GM18907 (cell line): ENCODE measurements around the gene RCHY1.
"Not testable (repeated sequence)": the region's sequence is repeated elsewhere in the genome, so short reads cannot be mapped to it uniquely, and the experiment has no call there.

Experiments used
- ATAC-seq: cut with Tn5 transposase; IDR thresholded peaks from one replicate; pipeline ENCODE4 v1.9.1; 2021; ENCODE audit warnings: mild to moderate bottlenecking, moderate library complexity; ENCODE audit not compliant: unreplicated experiment

The RCHY1 gene

DNA sequence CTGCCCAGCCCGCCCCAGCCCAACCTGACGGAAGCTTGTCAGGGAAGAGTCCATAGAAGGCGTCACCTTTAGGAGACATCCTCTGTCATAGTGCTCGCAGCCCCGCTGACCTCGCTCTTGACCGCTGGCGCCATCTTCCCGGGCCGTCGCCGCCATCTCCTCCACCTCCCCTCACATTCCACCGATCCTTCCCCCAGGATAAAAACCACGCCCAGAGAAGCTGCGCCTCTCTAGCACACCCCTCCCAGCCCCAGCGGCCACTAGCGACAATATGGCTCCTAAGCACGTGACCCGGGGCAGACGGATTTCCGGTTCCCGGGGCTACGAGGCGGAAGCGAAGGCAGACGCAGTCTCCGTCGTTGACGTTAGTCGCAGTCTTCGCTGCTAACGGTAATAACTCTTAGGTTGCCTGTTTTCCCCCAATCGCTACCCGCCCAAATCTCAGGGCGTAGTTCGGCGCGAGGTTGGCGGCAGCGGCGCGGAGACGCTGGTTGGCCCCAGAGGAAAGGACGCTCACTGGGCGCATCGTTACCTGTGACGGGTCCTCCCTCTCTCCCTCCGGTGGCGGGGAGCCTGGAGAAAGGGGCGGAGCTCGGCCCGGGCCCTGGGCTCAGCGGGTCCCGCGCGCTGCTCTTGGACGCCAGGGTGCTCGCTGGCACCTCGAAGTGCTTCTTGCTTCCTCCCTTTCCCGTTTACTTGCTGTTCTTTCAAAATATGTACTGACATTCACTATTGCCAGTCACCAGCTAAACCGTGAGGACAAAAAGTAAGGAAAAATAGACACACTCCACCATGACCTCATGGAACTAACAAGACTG, at the start of gene RCHY1, which contains the start of gene THAP6:
Gene RCHY1, minus strand, starts transcription at position 273 of the 818 bp plus-strand sequence. Its CDS starts 117 bp downstream, at position 156.
Gene THAP6, plus strand, starts transcription at position 343 of the 818 bp plus-strand sequence. CDS start 980 bp downstream, outside the sequence.
- ATAC-seq, result peak; percentile 96

DNA sequence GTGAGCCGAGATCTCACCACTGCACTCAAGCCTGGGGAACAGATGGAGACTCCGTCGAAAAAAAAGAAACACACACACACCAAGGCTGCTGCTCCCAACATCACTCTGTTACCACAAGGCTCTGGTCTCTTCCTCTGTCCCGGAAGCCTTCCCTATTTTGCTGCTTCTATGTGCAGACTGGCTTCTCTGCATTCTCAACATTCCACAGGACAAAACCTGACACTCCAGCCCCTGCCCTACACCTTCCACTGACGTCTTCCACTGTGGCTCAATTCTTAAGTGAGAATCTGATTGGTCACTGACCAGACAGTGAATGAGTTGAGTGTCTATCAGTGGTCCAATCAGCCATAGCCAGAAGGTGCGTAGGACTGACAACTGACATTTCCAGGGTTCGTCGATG, 47.6 kb upstream of the RCHY1 start:
- no peak for ATAC-seq

DNA sequence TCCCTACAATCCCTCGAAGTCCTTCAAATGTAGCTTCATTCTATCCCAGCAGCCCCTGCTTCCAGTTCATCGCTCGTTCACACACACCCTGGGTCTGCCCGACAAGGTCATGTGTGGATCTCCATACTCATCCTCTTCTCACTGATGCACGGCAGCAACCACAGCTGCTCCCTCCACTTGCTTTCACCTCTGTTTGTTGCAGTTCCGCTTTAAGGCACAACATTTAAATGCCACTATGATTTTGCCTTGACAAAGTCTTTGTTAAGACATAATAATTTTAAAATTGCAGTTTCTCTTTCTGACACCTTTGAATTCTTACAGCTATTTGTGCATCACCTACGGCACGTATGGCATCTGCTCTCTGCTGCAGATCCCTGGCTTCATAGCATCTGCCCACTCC, 43.5 kb upstream of the RCHY1 start:
- ATAC-seq, result no peak

DNA sequence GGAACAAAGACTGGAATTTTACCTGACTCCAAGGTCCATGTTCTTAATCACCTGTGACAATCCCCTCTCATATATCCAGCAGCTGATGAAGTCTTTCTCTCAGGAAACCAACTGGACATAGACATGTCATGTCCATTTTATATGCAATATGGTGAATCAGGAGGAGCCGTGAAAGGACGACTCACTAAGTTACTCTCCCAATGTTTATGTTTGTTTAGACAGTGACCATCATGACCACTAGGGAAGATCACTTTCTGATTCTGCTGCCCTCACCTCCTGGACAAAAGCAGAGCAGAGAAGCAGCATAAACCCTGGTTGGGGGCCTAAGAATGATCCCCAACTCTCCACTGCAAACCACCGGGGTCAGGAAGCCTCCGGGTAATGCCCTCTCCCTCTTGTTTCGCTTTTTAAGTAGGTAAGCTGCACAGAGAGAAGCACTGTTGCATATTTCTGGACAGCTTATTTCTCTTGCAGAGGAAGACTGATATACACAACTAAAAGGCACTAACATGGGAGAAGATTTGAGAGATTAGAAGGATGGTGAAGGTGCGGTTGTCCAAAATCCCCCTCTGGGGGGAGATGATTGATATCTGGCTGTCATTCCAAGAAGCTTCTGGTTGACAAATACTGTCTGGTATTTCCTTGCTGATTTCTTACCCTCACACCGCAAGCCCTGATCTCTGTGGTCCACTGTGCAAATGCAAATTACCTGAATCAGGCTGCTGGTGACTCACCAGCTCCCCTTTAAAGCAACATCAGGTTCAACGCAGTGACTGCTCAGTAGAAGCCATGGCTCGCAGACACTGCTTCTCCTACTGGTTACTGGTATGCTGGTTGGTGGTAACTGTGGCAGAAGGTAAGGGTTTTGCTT, 41.3 kb upstream of the RCHY1 start, which contains the start of gene ODAPH:
Gene ODAPH, plus strand, starts transcription at position 773 of the 871 bp plus-strand sequence. Its CDS starts 17 bp downstream, at position 790.
- peak; percentile 96 for ATAC-seq

DNA sequence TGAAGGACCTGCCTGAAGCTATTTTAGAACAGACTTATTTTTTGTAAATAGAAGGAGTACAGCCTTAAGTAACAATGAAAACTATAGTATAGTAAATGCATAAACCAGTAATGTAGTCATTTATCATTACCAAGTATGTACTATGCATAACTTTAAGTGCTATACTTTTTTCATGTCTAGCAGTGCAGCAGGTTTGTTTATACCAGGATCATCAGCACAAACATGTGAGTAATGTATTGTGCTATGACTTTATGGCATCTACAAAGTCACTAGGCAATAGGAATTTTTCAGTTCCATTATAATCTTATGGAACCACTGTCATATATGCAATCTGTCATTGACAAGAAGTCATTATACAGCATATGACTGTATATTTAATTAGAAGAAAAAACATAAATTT, 38.2 kb upstream of the RCHY1 start:
- ATAC-seq, result no peak

DNA sequence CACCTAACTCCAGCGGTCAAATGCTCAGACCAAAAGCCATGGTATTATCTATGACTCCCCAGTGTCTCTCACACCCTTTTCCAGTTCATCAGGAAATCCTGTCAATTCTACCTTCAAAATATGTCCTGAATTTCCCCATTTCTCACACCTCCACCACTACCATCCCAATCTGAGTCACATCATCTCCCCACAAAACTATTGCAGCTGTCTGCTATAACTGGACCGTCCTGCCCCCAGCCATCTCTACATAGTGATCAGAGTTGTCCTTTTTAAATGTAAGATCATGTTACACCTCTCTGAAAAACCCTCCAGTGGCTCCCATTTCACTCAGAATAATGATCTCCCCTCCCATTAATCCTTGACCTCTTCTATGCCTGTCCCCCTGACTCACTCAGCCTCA, 34.8 kb upstream of the RCHY1 start:
- no peak for ATAC-seq

DNA sequence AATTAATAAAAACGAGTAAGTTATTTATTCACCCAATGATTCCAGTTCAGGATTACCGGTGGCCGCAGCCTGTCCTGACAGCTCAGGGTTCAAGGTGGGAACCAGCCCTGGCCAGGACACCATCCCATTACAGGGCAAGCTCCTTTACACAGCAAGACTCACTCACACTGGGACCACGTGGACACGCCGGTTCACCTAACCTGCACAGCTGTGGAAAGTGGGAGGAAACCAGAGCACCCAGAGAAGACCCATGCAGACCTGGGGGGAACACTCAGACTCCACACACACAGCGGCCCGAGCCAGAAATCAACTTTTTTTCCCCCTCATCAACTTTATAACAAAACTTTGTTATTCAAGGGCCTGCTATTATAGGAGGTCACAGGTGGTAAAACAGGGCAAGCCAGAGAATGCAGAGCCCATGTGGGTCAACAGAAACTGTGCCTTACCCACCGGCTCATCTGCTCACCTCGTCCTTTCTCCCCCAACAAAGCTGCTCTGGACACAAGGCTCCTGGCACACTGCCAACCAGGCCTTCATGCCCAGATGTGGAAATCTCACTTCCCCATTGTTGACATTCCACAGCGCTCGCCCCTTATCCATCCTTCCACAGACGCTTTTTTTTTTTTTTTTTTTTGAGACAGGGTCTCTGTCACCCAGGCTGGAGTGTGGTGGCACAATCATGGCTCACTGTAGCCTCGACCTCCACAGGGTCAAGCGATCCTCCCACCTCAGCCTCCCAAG, 33.6 kb upstream of the RCHY1 start:
- ATAC-seq, result no peak

DNA sequence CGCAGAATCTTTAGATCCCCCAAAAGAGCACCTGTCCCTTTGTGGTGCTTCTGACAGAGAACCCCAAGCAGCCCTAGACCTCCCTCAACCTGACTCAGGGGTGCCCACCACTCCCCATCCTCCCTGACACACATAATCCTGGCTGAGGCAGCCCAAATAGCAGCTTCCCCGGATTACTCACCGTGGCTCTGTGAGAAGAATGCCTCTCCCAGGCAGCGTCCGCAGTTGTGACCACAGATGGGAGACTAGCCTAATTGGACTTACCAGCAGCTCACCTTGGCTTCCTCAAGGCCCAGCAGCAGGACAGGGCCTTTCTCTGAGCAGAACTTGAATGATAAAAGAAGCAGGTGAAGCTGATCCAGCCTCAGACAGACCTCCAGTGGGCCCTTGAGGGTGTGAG, 31.3 kb upstream of the RCHY1 start:
- ATAC-seq, result no peak

DNA sequence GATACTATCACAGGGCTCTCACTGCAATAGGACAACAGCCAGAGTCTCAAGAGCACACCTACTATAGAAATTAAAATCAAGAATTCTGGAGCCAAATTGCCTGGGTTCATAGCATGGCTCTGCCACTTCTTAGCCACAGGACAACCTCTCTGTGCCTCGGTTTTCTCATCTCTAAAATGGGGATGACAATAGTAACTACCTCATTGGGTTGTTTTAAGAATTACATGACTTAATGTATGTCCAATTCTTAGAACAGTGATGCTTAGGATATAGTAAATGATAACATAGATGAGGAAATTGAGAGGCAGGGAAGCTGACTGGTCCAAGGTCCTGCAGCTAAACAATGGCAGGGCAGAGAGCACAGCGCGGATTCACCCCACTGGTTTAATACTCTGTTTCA, 30.7 kb upstream of the RCHY1 start:
- no peak for ATAC-seq

DNA sequence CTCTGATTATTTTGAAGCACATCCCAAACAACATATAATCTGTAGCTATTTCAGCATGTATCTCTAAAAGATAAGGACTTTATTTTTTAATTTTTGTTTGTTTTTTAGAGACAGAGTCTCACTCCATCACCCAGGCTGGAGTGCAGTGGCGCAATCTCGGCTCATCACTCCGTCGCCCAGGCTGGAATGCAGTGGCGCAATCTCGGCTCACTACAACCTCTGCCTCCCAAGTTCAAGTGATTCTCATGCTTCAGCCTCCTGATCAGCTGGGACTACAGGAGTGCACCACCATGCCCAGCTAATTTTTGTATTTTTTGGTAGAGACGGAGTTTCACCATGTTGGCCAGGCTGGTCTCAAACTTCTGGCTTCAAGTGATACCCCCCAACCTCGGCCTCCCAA, 30.0 kb upstream of the RCHY1 start:
- not testable (repeated sequence) for ATAC-seq

DNA sequence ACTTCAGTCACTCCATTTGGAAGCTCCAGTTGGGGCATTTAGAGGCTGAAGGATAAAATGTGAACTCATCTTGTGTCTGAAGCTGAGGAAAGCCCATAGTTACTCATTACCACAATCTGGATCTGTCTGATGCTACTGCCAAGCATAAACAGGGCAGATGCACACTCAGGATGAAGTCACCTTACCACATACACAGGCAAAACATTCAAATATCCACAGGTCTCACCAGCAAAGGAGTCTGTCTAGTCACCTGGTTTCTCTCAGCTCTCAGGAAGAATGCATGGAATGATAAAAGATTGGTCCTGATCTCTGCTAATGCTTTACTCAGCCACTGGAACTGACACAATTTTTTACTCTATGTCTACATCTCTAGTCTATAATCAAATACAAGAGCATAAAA, 28.6 kb upstream of the RCHY1 start:
- ATAC-seq, result no peak

DNA sequence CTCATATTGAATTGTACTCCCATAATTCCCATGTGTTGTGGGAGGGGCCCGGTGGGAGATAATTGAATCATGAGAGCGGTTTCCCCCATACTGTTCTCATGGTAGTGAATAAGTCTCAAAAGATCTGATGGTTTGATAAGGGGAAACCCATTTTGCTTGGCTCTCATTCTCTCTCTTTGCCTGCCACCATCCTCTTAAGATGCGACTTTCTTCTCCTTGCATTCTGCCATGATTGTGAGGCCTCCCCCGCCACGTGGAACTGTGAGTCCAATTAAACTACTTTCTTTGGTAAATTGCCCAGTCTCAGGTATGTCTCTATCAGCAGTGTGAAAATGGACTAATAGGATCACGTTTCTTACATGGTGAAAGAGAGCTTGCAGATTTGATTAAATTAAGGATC, 23.1 kb upstream of the RCHY1 start:
- not testable (repeated sequence) for ATAC-seq

DNA sequence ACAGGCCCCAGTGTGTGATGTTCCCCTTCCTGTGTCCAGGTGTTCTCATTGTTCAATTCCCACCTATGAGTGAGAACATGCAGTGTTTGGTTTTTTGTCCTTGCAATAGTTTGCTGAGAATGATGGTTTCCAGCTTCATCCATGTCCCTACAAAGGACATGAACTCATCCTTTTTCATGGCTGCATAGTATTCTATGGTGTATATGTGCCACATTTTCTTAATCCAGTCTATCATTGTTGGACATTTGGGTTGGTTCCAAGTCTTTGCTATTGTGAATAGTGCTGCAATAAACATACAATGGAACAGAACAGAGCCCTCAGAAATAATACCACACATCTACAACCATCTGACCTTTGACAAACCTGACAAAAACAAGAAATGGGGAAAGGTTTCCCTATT, 19.7 kb upstream of the RCHY1 start:
- not testable (repeated sequence) for ATAC-seq

DNA sequence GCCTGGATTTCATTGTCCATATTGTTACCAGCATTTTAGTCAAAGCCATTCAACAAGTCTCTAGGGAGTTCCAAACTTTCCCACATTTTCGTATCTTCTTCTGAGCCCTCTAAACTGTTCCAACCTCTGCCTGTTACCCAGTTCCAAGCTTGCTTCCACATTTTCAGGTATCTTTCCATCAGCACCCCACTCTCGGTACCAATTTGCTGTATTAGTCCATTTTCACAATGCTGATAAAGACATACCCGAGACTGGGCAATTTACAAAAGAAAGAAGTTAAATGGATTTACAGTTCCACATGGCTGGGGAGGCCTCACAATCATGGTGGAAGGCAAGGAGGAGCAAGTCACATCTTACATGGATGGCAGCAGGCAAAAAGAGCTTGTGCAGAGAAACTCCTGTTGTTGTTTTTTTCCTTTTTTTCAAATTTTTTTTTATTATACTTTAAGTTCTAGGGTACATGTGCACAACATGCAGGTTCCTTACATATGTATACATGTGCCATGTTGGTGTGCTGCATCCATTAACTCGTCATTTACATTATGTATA, 19.2 kb upstream of the RCHY1 start:
- not testable (repeated sequence) for ATAC-seq

DNA sequence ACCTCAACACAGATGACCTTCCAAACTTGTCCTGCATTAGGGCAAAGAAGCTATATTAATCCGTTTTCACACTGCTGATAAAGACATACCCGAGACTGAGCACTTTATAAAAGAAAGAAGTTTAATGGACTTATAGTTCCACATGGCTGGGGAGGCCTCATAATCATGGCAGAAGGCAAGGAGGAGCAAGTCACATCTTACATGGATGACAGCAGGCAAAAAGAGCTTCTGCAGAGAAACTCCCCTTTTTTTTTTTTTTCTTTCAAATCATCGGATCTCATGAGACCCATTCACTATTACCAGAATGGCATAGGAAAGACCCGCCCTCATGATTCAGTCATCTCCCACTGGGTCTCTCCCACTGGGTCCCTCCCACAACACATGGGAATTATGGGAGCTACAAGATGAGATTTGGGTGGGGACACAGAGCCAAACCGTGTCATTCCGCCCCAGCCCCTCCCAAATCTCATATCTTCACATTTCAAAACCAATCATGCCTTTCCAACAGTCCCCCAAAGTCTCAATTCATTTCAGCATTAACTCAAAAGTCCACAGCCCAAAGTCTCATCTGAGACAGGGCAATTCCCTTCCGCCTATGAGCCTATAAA, 17.4 kb upstream of the RCHY1 start:
- not testable (repeated sequence) for ATAC-seq

DNA sequence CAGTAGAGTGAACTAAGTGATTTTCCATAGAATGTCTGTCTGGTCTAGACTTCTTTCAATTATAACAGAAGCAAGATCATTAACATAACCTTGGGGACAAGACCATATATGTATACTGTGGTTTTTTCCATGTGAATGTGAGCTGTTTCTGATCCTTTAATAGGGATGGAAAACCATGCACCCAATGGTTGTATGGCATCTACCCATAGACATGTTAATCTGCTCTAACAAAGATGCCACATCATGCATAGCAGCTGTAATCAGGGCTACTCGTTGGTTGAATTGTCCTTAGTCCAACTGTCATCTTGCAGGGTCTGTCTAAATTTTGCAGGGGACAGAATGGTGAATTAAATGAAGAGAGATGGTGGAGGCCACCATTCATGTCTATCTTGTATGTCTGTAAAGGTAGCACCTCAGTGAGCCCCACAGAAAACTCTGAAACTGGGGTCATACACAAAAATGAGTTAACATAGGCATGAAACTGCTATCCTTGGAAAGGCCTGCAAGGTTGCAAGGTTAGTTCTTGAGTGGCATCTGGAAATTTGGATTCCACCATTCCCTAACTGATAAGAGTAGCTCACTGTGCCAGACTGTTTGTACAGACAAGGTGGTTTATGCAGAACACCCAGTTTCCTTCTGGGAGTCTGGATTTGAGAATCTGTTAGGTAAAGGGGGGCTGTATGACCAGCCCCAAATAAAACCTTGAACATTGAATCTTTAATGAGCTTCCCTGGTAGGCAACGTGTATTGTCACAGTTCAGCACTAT, 16.5 kb upstream of the RCHY1 start:
- ATAC-seq, result no peak

DNA sequence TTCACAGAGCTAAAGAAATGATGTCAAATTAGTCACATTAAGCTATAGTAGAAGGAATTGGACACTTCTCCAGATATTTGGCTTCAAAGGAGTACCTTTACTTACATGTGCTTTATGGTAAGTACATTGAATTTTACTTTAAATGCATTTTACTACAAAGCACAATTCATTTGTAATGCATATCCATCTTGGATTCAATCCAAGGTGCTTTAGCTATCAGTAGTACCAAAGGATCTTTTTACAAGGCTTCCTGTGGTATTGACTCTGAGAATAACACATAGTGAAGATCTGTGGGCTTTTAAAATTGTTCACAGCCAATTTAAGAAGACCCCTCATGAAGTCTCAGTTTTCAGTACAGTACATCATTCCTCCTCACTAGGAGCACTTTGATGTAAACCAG, 13.3 kb upstream of the RCHY1 start:
- ATAC-seq, result no peak

DNA sequence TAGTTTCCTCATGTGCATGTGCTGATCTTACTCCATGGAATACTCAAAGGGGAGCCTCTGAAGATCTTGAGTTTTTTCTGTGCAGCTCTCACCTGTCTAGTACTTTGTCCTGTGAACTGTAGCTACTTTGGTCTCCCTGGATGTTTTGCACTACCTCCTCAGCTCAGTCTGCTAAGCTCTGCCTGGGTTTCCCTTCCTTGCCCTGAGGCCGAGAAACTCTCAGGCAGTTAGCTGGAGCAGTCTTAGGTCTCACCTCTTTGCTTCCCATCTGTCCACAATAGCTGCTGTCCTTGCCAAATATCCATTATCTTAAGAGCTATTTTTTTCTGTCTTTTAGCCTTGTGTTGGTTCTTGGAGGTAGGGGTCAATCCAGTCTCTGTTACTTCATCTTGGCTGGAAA, 11.7 kb upstream of the RCHY1 start:
- no peak for ATAC-seq

DNA sequence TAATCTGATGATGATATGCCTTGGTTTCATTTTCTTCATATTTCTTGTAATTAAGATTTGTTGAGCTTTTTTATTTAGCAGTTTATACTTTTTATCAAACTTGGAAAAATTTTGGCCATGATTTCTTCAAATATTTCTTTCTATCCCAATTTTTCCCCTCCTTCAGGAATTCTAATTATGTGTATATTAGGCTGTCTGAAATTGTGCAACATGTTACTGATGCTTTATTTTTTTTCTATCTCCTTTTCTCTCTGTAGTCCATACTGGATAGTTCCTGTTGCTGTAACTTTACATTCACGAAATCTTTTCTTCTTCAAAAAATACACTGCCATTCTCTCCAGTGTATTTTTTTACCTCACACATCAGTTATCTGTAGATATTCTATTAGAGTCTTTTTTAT, 10.9 kb upstream of the RCHY1 start:
- ATAC-seq, result no peak

DNA sequence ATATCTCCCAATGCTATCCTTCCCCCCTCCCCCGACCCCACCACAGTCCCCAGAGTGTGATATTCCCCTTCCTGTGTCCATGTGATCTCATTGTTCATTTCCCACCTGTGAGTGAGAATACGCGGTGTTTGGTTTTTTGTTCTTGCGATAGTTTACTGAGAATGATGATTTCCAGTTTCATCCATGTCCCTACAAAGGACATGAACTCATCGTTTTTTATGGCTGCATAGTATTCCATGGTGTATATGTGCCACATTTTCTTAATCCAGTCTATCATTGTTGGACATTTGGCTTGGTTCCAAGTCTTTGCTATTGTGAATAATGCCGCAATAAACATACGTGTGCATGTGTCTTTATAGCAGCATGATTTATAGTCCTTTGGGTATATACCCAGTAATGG, 5.2 kb upstream of the RCHY1 start:
- not testable (repeated sequence) for ATAC-seq
